Keratinocyte (primary cell): Measurements from ENCODE around the gene IGF1R. TPM values are rescaled to one million over a fixed set of nuclear protein-coding genes. Genes with fewer than 3 reads are reported as not detected.

Source experiments
- DNase-seq: peaks from one replicate; pipeline ENCODE4 v3.0.0-alpha.2; 2011; ENCODE audit warnings: low read depth, missing footprints, low spot score
- FAIRE-seq: peaks from 2 replicates; lab custom pipeline; 2011; peaks lifted over from hg19 to GRCh38; lab: Jason Lieb, UNC
- H2AFZ ChIP-seq: 2 replicates; pipeline ENCODE4 v1.6.0; 2012; ENCODE audit warnings: low read length, control low read depth, inconsistent platforms; ENCODE audit not compliant: control insufficient read depth
- H3K27ac ChIP-seq: 2 replicates; pipeline ENCODE4 v1.5.1; 2011; ENCODE audit warnings: low read length; ENCODE audit not compliant: control insufficient read depth, insufficient read depth
- H3K27me3 ChIP-seq: 3 replicates; pipeline ENCODE4 v1.6.0; 2011; ENCODE audit warnings: low read length; ENCODE audit not compliant: control insufficient read depth, insufficient read depth; ENCODE audit errors: extremely low read depth
- H3K36me3 ChIP-seq, 2 experiments: 2 replicates in 1 of 2; 3 replicates in 1 of 2; pipeline ENCODE4 v1.5.1; 2011; ENCODE audit warnings: low read length in 2 of 2, mild to moderate bottlenecking in 1 of 2; ENCODE audit not compliant: control insufficient read depth in 2 of 2, insufficient read depth in 2 of 2; ENCODE audit errors: extremely low read depth in 1 of 2
- H3K4me1 ChIP-seq: 3 replicates; pipeline ENCODE4 v1.5.1; 2011; ENCODE audit warnings: low read length; ENCODE audit not compliant: control insufficient read depth, insufficient read depth; ENCODE audit errors: extremely low read depth
- H3K4me2 ChIP-seq: 3 replicates; pipeline ENCODE4 v1.6.0; 2011; ENCODE audit warnings: low read depth, low read length; ENCODE audit not compliant: control insufficient read depth, insufficient read depth; ENCODE audit errors: extremely low read depth
- H3K4me3 ChIP-seq, 3 experiments: fragments of 200-600 bp in 1 of 3; sonication (generic) in 1 of 3; 2 replicates in 2 of 3; 3 replicates in 1 of 3; pipeline ENCODE4 v1.5.1; 2011 to 2016; ENCODE audit warnings: low read length in 3 of 3, mild to moderate bottlenecking in 3 of 3, control low read depth in 2 of 3, inconsistent platforms in 1 of 3, low read depth in 1 of 3, mixed read lengths in 1 of 3, mixed run types in 1 of 3, moderate library complexity in 1 of 3; ENCODE audit not compliant: control insufficient read depth in 2 of 3, insufficient read depth in 2 of 3; ENCODE audit errors: extremely low read depth in 1 of 3
- H3K79me2 ChIP-seq: 2 replicates; pipeline ENCODE4 v1.6.0; 2012; ENCODE audit warnings: low read length; ENCODE audit not compliant: control insufficient read depth, insufficient read depth
- H3K9ac ChIP-seq: 3 replicates; pipeline ENCODE4 v1.6.0; 2011; ENCODE audit warnings: low read length; ENCODE audit not compliant: control insufficient read depth, insufficient read depth; ENCODE audit errors: extremely low read depth
- H3K9me1 ChIP-seq: 3 replicates; pipeline ENCODE4 v1.6.0; 2011; ENCODE audit warnings: low read length; ENCODE audit not compliant: control insufficient read depth, insufficient read depth; ENCODE audit errors: extremely low read depth
- H3K9me3 ChIP-seq: 2 replicates; pipeline ENCODE4 v1.5.1; 2012; ENCODE audit warnings: low read depth, low read length; ENCODE audit not compliant: control insufficient read depth
- H4K20me1 ChIP-seq: 3 replicates; pipeline ENCODE4 v1.6.0; 2011; ENCODE audit warnings: low read length; ENCODE audit not compliant: control insufficient read depth, insufficient read depth; ENCODE audit errors: extremely low read depth
- EZH2 ChIP-seq: IDR thresholded peaks from one replicate; pipeline ENCODE4 v1.6.1; 2012; ENCODE audit warnings: inconsistent platforms, mild to moderate bottlenecking, low read length, moderate library complexity
- dilution Hi-C: fragments of 300-500 bp; cut with MboI; formaldehyde crosslinking; loops from one replicate; pipeline ENCODE4 v1.7.0; 2020; ENCODE audit warnings: low sequenced_read_pairs; ENCODE audit not compliant: extremely low pct_ligation_motif_present
- polyA plus RNA-seq, 5 experiments: library from polyadenylated mRNA; depleted of rRNA in 3 of 5; stranded (reverse) in 3 of 5; stranded (forward) in 1 of 5; unstranded in 1 of 5; fragments of >200 nt; gene quantifications; 1 replicate in 1 of 5; 2 replicates in 3 of 5; 3 replicates in 1 of 5; pipeline versions ENCODE4 v1.2.1 to v1.2.3, GENCODE V29; 2011 to 2012; ENCODE audit warnings: missing spikeins in 2 of 5, low read depth in 1 of 5, low replicate concordance in 1 of 5
- TF ChIP-seq, protein P1 (sequence below), 3 experiments: IDR thresholded peaks in 1 of 3; conservative IDR thresholded peaks in 1 of 3; optimal IDR thresholded peaks in 1 of 3; 2 replicates in 2 of 3; 3 replicates in 1 of 3; pipeline versions ENCODE3 to v1.5.1; 2011; ENCODE audit warnings: low read length in 3 of 3, mild to moderate bottlenecking in 3 of 3, moderate library complexity in 2 of 3, control low read depth in 1 of 3, inconsistent platforms in 1 of 3; ENCODE audit not compliant: insufficient read depth in 2 of 3; ENCODE audit errors: extremely low read depth in 1 of 3

The IGF1R gene
- polyA plus RNA-seq, 1 donor (not counting 4 experiments of a cell fraction or from before 2014, with no cell fraction given) = 14.5 TPM

DNA sequence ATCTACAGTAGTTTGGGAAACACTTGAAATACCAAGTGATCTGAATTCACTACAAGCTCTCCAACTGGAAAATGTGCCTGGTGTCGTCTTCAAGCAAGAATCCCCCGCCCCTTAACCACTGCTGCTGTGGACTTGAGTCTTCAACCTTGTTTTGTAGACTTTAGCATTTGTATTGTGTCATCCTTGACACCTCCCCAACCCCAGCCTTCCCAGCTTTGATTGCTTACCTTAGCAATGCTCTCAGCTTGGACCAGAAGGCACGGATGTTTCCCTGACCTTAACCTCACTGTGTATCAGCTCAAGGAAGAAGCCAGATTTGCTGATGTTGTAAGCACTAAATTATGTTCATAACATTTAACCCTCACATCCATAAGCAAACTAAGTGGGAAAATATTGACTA, 146.4 kb downstream of the IGF1R start:
- Histone ChIP-seq H3K79me2 (peaks cover 92% of the 10 kb centered on the region), H3K4me2 (no peak overlapping the region), H3K27ac (no peak overlapping the region), H3K9me1 (peaks cover 5% of the 10 kb centered on the region), H3K9me3 (no peaks in the 10 kb centered on the region), H3K27me3 (no peaks in the 10 kb centered on the region), H2AFZ (no peak overlapping the region), H3K36me3 (no peaks in the 10 kb centered on the region), H3K4me1 (peaks cover 18% of the 10 kb centered on the region), H3K9ac (no peak overlapping the region), H3K4me3 (no peak overlapping the region), H4K20me1 (peaks cover 9% of the 10 kb centered on the region)
- dilution Hi-C loops = no loop called here
- DNase-seq = no peak
- FAIRE-seq = no peak
- TF ChIP-seq, protein P1, sequence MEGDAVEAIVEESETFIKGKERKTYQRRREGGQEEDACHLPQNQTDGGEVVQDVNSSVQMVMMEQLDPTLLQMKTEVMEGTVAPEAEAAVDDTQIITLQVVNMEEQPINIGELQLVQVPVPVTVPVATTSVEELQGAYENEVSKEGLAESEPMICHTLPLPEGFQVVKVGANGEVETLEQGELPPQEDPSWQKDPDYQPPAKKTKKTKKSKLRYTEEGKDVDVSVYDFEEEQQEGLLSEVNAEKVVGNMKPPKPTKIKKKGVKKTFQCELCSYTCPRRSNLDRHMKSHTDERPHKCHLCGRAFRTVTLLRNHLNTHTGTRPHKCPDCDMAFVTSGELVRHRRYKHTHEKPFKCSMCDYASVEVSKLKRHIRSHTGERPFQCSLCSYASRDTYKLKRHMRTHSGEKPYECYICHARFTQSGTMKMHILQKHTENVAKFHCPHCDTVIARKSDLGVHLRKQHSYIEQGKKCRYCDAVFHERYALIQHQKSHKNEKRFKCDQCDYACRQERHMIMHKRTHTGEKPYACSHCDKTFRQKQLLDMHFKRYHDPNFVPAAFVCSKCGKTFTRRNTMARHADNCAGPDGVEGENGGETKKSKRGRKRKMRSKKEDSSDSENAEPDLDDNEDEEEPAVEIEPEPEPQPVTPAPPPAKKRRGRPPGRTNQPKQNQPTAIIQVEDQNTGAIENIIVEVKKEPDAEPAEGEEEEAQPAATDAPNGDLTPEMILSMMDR (optimal IDR thresholded peaks at IDR 0.05 in 1 of 3, IDR thresholded peaks at IDR 0.05 in 1 of 3, conservative IDR thresholded peaks at IDR 0.05 in 1 of 3; ENCODE audit: extremely low read depth in 1 of 3, insufficient read depth in 2 of 3, low read length in 3 of 3) = no peak
- TF ChIP-seq EZH2 = no peak

GRCh38 chr15:98795980-98796379, 147.6 kb downstream of the IGF1R start:
- Histone ChIP-seq H2AFZ (no peak overlapping the region), H3K36me3 (no peaks in the 10 kb centered on the region), H4K20me1 (peaks cover 14% of the 10 kb centered on the region), H3K9me3 (no peaks in the 10 kb centered on the region), H3K9ac (no peak overlapping the region), H3K27me3 (no peaks in the 10 kb centered on the region), H3K4me1 (peaks cover 30% of the 10 kb centered on the region), H3K9me1 (peaks cover 6% of the 10 kb centered on the region), H3K27ac (no peak overlapping the region), H3K4me2 (no peak overlapping the region), H3K4me3 (no peak overlapping the region), H3K79me2 (peaks cover 84% of the 10 kb centered on the region)
- DNase-seq (no peak), FAIRE-seq (no peak)
- TF ChIP-seq, protein P1 (optimal IDR thresholded peaks at IDR 0.05 in 1 of 3, IDR thresholded peaks at IDR 0.05 in 1 of 3, conservative IDR thresholded peaks at IDR 0.05 in 1 of 3; ENCODE audit: extremely low read depth in 1 of 3, insufficient read depth in 2 of 3, low read length in 3 of 3) = no peak
- no peak for TF ChIP-seq EZH2
- dilution Hi-C loops = no loop called here
